ENCODE data around the gene CLECL1.
"Not testable (repeated sequence)": the region's sequence is repeated elsewhere in the genome, so short reads cannot be mapped to it uniquely, and the experiment has no call there.

CLECL1 gene

DNA sequence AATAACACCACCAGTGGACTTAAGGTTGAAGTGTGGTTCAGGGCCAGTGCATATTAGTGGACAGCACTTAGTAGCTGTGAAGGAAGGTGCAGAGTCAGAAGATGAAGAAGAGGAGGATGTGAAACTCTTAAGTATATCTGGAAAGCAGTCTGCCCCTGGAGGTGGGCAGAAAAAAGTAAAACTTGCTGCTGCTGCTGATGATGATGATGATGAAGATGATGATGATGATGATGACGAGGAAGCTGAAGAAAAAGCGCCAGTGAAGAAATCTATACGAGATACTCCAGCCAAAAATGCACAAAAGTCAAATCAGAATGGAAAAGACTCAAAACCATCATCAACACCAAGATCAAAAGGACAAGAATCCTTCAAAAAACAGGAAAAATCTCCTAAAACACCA, 37.2 kb downstream of the CLECL1 start:
- H4K8ac ChIP-seq (ENCODE audit: low read length); H3K9me3 ChIP-seq (ENCODE audit: control insufficient read depth, low read length); H3K27ac ChIP-seq (ENCODE audit: low read length, poor library complexity, severe bottlenecking); H3K9ac ChIP-seq (ENCODE audit: low read length); H3K4me2 ChIP-seq (ENCODE audit: low read length, poor library complexity, severe bottlenecking); H2AFZ ChIP-seq (ENCODE audit: low read depth, low read length); H3K23ac ChIP-seq (ENCODE audit: low read length in 2 of 2); H3K27me3 ChIP-seq (ENCODE audit: control insufficient read depth in 1 of 2, insufficient read depth in 1 of 2, low read length in 2 of 2); H4K91ac ChIP-seq (ENCODE audit: low read length); H3K79me1 ChIP-seq (replicated peaks; ENCODE audit: low read length, poor library complexity, severe bottlenecking); H3K4me3 ChIP-seq (ENCODE audit: insufficient read depth in 1 of 2, low read depth in 1 of 2, low read length in 2 of 2); H3K14ac ChIP-seq (ENCODE audit: low read length in 2 of 2); H3K4me1 ChIP-seq (ENCODE audit: control insufficient read depth, insufficient read depth, low read depth, low read length); H2BK12ac ChIP-seq (ENCODE audit: low read length in 2 of 2); DNase-seq; H2BK120ac ChIP-seq (ENCODE audit: low read depth, low read length); H3K4ac ChIP-seq (ENCODE audit: low read depth in 1 of 2, low read length in 2 of 2); H2AK5ac ChIP-seq (ENCODE audit: low read length, severe bottlenecking); H2BK5ac ChIP-seq (ENCODE audit: low read depth, low read length, poor library complexity, severe bottlenecking); H2BK15ac ChIP-seq (ENCODE audit: low read depth, poor library complexity, severe bottlenecking); H3K18ac ChIP-seq (ENCODE audit: low read depth in 1 of 2, low read length in 2 of 2): not testable (repeated sequence)
- no CpG with 5 or more reads among the region's 3 CpGs for WGBS
- H3K36me3 ChIP-seq (ENCODE audit: control insufficient read depth in 1 of 2, insufficient read depth in 2 of 2, low read depth in 1 of 2, low read length in 2 of 2) = peaks cover 6 to 32% of the 10 kb centered on the region in 2 experiments

DNA sequence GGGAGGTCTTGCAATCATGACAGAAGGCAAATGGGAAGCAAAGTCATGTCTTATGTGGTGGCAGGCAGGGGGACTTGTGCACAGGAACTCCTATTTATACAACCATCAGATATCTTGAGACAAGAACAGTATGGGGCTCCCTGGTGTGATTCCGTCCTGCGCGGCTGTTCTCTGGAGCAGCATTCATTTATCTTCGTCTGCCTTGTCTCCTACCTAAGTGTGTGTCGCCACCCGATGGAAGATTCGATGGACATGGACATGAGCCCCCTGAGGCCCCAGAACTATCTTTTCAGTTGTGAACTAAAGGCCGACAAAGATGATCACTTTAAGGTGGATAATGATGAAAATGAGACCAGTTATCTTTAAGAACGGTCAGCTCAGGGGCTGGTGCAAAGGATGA, 37.7 kb downstream of the CLECL1 start:
- not testable (repeated sequence) for H3K4me3 ChIP-seq (ENCODE audit: insufficient read depth in 1 of 2, low read depth in 1 of 2, low read length in 2 of 2); H3K18ac ChIP-seq (ENCODE audit: low read depth in 1 of 2, low read length in 2 of 2); H3K4ac ChIP-seq (ENCODE audit: low read depth in 1 of 2, low read length in 2 of 2); H2AFZ ChIP-seq (ENCODE audit: low read depth, low read length); H2BK12ac ChIP-seq (ENCODE audit: low read length in 2 of 2); DNase-seq; H2BK120ac ChIP-seq (ENCODE audit: low read depth, low read length); H3K27ac ChIP-seq (ENCODE audit: low read length, poor library complexity, severe bottlenecking); H3K27me3 ChIP-seq (ENCODE audit: control insufficient read depth in 1 of 2, insufficient read depth in 1 of 2, low read length in 2 of 2); H2BK5ac ChIP-seq (ENCODE audit: low read depth, low read length, poor library complexity, severe bottlenecking); H3K9me3 ChIP-seq (ENCODE audit: control insufficient read depth, low read length); H3K4me2 ChIP-seq (ENCODE audit: low read length, poor library complexity, severe bottlenecking); H3K14ac ChIP-seq (ENCODE audit: low read length in 2 of 2); H4K8ac ChIP-seq (ENCODE audit: low read length); H3K9ac ChIP-seq (ENCODE audit: low read length); H2BK15ac ChIP-seq (ENCODE audit: low read depth, poor library complexity, severe bottlenecking); H3K79me1 ChIP-seq (replicated peaks; ENCODE audit: low read length, poor library complexity, severe bottlenecking); H3K23ac ChIP-seq (ENCODE audit: low read length in 2 of 2); H4K91ac ChIP-seq (ENCODE audit: low read length); H2AK5ac ChIP-seq (ENCODE audit: low read length, severe bottlenecking); H3K4me1 ChIP-seq (ENCODE audit: control insufficient read depth, insufficient read depth, low read depth, low read length)
- H3K36me3 ChIP-seq (ENCODE audit: control insufficient read depth in 1 of 2, insufficient read depth in 2 of 2, low read depth in 1 of 2, low read length in 2 of 2) = peaks cover 6 to 33% of the 10 kb centered on the region in 2 experiments
- 98% methylated on average over 9 of the region's 9 CpGs for WGBS

DNA sequence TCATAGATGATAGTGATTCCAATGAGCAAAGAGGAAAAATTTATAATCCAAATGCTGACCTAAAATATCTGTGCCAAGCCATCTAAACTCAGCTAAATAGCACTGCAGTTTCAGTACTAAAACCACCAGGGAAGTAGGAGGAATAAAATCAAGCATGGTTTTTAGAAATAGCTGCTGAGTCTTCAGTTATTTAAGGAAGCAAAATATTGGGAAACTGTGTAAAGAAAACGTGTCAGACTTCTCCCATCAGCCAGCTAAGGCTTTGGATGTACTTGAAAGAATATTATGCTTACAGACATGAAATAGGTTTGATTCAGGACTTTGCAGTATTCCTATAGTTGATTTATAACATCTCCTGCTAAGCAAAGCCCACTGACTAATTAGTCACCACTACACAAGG, 38.7 kb downstream of the CLECL1 start:
- H2AK5ac ChIP-seq (ENCODE audit: low read length, severe bottlenecking) = no peak overlapping the region
- no CpG with 5 or more reads among the region's 1 CpG for WGBS

GRCh38 chr12:9692909-9693308, 40.0 kb downstream of the CLECL1 start:
- H2BK15ac ChIP-seq (ENCODE audit: low read depth, poor library complexity, severe bottlenecking) = no peak overlapping the region
- H3K18ac ChIP-seq (ENCODE audit: low read depth in 1 of 2, low read length in 2 of 2) = no peak overlapping the region
- WGBS = 100% methylated on average over 1 of the region's 1 CpG
- no peak overlapping the region for H3K9ac ChIP-seq (ENCODE audit: low read length)
- H3K4me2 ChIP-seq (ENCODE audit: low read length, poor library complexity, severe bottlenecking) = no peak overlapping the region
- no peak overlapping the region for H4K8ac ChIP-seq (ENCODE audit: low read length)
- no peaks in the 10 kb centered on the region for H3K9me3 ChIP-seq (ENCODE audit: control insufficient read depth, low read length)
- H3K36me3 ChIP-seq (ENCODE audit: control insufficient read depth in 1 of 2, insufficient read depth in 2 of 2, low read depth in 1 of 2, low read length in 2 of 2) = peaks cover 8 to 50% of the 10 kb centered on the region in 2 experiments
- no peaks in the 10 kb centered on the region for H3K4me1 ChIP-seq (ENCODE audit: control insufficient read depth, insufficient read depth, low read depth, low read length)
- H2BK120ac ChIP-seq (ENCODE audit: low read depth, low read length) = no peak overlapping the region
- H2BK5ac ChIP-seq (ENCODE audit: low read depth, low read length, poor library complexity, severe bottlenecking) = no peak overlapping the region
- no peak overlapping the region for H3K4me3 ChIP-seq (ENCODE audit: insufficient read depth in 1 of 2, low read depth in 1 of 2, low read length in 2 of 2)
- no peak overlapping the region for H2BK12ac ChIP-seq (ENCODE audit: low read length in 2 of 2)
- no peak for DNase-seq
- no peak overlapping the region for H2AK5ac ChIP-seq (ENCODE audit: low read length, severe bottlenecking)
- no peak overlapping the region for H3K23ac ChIP-seq (ENCODE audit: low read length in 2 of 2)
- no peak overlapping the region for H3K27ac ChIP-seq (ENCODE audit: low read length, poor library complexity, severe bottlenecking)
- no peak overlapping the region for H2AFZ ChIP-seq (ENCODE audit: low read depth, low read length)
- H3K79me1 ChIP-seq (replicated peaks; ENCODE audit: low read length, poor library complexity, severe bottlenecking) = no peaks in the 10 kb centered on the region
- H3K4ac ChIP-seq (ENCODE audit: low read depth in 1 of 2, low read length in 2 of 2) = no peak overlapping the region
- no peaks in the 10 kb centered on the region for H3K27me3 ChIP-seq (ENCODE audit: control insufficient read depth in 1 of 2, insufficient read depth in 1 of 2, low read length in 2 of 2)
- H4K91ac ChIP-seq (ENCODE audit: low read length) = no peak overlapping the region
- no peak overlapping the region for H3K14ac ChIP-seq (ENCODE audit: low read length in 2 of 2)

More for the DNA sequence above, 38.7 kb downstream of the CLECL1 start:
- Histone ChIP-seq H3K4me1 (ENCODE audit: control insufficient read depth, insufficient read depth, low read depth, low read length) (no peaks in the 10 kb centered on the region), H2BK15ac (ENCODE audit: low read depth, poor library complexity, severe bottlenecking) (no peak overlapping the region), H3K18ac (ENCODE audit: low read depth in 1 of 2, low read length in 2 of 2) (no peak overlapping the region), H3K14ac (ENCODE audit: low read length in 2 of 2) (no peak overlapping the region), H3K27ac (ENCODE audit: low read length, poor library complexity, severe bottlenecking) (no peak overlapping the region), H3K36me3 (ENCODE audit: control insufficient read depth in 1 of 2, insufficient read depth in 2 of 2, low read depth in 1 of 2, low read length in 2 of 2) (peaks cover 6 to 41% of the 10 kb centered on the region in 2 experiments), H3K9ac (ENCODE audit: low read length) (no peak overlapping the region), H3K4me2 (ENCODE audit: low read length, poor library complexity, severe bottlenecking) (no peak overlapping the region), H2BK12ac (ENCODE audit: low read length in 2 of 2) (no peak overlapping the region), H3K9me3 (ENCODE audit: control insufficient read depth, low read length) (no peaks in the 10 kb centered on the region), H2BK5ac (ENCODE audit: low read depth, low read length, poor library complexity, severe bottlenecking) (no peak overlapping the region), H4K8ac (ENCODE audit: low read length) (no peak overlapping the region), H3K27me3 (ENCODE audit: control insufficient read depth in 1 of 2, insufficient read depth in 1 of 2, low read length in 2 of 2) (no peaks in the 10 kb centered on the region), H2AFZ (ENCODE audit: low read depth, low read length) (no peak overlapping the region), H3K23ac (ENCODE audit: low read length in 2 of 2) (no peak overlapping the region), H3K4ac (ENCODE audit: low read depth in 1 of 2, low read length in 2 of 2) (no peak overlapping the region), H2BK120ac (ENCODE audit: low read depth, low read length) (no peak overlapping the region), H3K79me1 (replicated peaks; ENCODE audit: low read length, poor library complexity, severe bottlenecking) (no peaks in the 10 kb centered on the region), H3K4me3 (ENCODE audit: insufficient read depth in 1 of 2, low read depth in 1 of 2, low read length in 2 of 2) (no peak overlapping the region), H4K91ac (ENCODE audit: low read length) (no peak overlapping the region)
- no peak for DNase-seq

Measured in mesenchymal stem cell (in vitro differentiated cells and primary cell).